Measurements from ENCODE around the gene ZDHHC11B.

ZDHHC11B gene

DNA sequence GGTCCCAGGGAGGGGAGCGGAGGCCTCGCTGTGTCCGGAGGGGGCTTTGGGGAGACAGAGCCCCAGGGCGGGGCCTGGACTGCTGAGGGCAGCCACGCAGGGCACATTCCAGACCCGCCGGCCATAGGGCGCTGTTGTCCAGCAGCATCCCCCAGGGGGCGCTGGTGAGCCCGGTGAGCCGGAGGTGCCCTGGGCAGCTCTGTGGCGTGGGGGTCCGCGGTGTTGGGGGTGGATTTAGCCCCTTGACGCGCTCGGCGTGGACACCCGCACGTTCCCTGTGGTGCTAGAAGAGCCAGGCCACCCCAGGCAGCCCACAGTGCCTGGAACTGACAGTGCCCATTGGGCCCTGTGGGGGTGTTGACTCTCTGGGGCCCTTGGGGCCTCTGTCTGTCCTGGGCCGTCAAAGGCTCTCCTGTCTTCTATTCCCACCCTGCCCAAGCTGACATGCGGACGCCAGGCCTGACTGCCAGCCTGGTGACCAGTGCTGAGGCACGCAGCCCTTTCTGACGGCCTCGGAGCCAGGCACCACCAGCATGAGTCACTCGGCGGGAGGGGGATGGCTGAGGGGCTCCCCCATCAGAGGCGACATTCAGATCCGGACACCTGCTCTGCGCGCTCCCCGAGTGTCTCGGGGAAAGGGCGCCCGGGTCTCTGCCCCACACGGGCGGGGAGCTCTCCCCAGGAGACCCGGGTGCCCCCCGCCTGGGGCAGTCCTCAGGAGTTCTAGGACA, 115.3 kb downstream of the ZDHHC11B start:
- Mint-ChIP-seq H3K4me3 (no peak overlapping the region), H3K4me1 (ENCODE audit: low read depth) (no peaks in the 10 kb centered on the region)

DNA sequence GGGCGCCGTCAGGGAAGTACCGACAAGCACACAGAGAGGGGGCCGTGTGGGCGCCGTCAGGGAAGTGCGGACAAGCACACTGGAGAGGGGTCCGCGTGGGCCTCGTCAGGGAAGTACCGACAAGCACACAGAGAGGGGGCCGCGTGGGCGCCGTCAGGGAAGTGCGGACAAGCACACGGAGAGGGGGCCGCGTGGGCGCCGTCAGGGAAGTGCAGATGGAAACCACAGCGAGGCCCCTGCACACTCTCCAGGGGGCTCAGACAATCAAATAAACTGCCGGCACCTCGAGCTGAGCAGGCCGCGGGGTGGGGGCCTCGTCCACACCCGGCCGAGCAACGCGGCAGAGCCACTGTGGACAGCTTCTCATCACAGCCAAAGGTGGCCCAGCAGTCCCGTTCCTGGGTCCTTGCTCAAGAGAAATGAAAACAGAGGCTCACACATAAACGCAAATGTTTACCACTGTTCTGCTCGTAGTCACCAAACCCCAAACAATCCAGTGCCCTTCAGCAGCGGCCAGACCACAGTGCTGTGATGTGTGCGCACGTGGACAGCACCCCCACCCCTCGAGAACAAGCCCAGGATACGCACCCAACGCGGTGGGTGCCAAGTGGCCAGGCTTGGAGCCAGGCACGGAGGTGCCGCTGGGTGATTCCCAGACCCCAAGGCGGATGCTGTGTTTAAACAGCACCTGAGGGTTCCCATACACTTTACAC, 116.1 kb downstream of the ZDHHC11B start:
- no peak overlapping the region for H3K27ac Mint-ChIP-seq
- H3K9me3 Mint-ChIP-seq: no peaks in the 10 kb centered on the region
- H3K4me3 Mint-ChIP-seq: no peak overlapping the region
- H3K4me1 Mint-ChIP-seq (ENCODE audit: low read depth): no peaks in the 10 kb centered on the region
- no peaks in the 10 kb centered on the region for H3K27me3 Mint-ChIP-seq (ENCODE audit: low read depth)
- peaks cover 5% of the 10 kb centered on the region for H3K36me3 Mint-ChIP-seq (ENCODE audit: low read depth)

More for the DNA sequence above, 115.3 kb downstream of the ZDHHC11B start:
- Mint-ChIP-seq H3K36me3 (ENCODE audit: low read depth) (peaks cover 5% of the 10 kb centered on the region), H3K27ac (no peak overlapping the region), H3K27me3 (ENCODE audit: low read depth) (no peaks in the 10 kb centered on the region), H3K9me3 (no peaks in the 10 kb centered on the region)

- H3K4me3 Mint-ChIP-seq: no peak overlapping the region
- H3K4me1 Mint-ChIP-seq (ENCODE audit: low read depth): no peaks in the 10 kb centered on the region
- H3K27me3 Mint-ChIP-seq (ENCODE audit: low read depth): no peaks in the 10 kb centered on the region
- H3K9me3 Mint-ChIP-seq: no peaks in the 10 kb centered on the region
- H3K27ac Mint-ChIP-seq: no peak overlapping the region
- peaks cover 5% of the 10 kb centered on the region for H3K36me3 Mint-ChIP-seq (ENCODE audit: low read depth)
Observed at GRCh38 chr5:666816-667498, 117.6 kb downstream of the ZDHHC11B start.

DNA sequence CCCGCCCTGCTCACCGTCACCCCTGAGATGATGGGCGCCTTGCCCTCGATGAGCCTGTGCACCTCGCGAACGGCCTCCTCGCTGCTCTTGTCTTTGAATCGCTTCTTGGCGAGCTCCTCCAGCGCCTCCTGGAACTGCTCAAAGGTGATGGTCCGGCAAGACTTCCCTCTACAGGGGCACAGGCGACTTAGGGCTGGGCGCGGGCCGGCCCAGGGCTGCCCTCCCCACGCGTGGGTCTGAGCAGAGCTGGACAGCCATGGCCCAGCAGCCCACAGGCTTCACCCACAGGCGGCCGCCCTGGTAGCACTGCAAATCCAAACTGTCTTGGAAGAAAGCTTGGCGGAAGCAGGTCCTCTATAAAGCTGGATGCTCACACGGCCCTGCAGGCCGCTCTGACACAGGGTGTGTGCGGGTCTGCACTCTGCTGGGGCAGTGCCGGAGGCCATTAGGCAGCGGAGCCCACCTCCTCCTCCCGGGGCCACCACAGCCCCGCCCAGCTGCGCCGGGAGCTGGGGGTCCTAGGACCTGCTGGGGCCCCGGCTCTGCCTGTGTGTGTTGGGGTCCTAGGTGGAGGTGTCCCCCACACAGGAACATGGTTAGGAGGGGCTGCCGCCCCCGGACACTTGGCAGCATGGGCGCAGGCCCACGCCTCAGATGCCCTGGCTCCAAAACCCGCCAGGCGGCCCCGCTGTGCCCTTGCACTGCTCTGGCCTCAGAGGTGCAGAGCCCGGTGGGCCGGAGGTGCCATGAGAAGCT, 118.4 kb downstream of the ZDHHC11B start:
- Mint-ChIP-seq H3K36me3 (ENCODE audit: low read depth) (peaks cover 5% of the 10 kb centered on the region), H3K4me3 (no peak overlapping the region), H3K27me3 (ENCODE audit: low read depth) (no peaks in the 10 kb centered on the region), H3K4me1 (ENCODE audit: low read depth) (no peaks in the 10 kb centered on the region), H3K27ac (no peak overlapping the region), H3K9me3 (no peaks in the 10 kb centered on the region)

GRCh38 chr5:665541-665955, 119.0 kb downstream of the ZDHHC11B start:
- Mint-ChIP-seq H3K27me3 (ENCODE audit: low read depth) (no peaks in the 10 kb centered on the region), H3K4me3 (no peak overlapping the region), H3K4me1 (ENCODE audit: low read depth) (no peaks in the 10 kb centered on the region), H3K36me3 (ENCODE audit: low read depth) (peaks cover 5% of the 10 kb centered on the region), H3K9me3 (no peaks in the 10 kb centered on the region), H3K27ac (no peak overlapping the region)

DNA sequence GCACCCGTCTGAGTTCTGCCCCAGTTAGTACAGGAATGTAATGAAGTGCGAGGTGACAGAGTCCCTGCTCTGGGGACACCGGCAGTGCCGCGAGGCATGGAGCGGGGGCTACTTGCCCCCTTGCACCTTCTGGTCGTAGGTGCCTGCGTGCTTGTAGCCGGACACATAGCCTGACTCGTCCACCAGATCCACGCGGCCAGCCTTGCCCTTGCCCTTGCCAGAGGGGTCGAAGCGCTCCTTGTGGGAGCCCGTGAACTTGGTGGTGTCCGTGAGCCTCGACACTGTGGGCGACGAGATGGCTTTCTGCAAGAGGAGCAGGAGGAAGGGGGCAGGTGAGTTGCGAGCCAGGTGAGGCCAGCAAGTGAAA, 119.6 kb downstream of the ZDHHC11B start:
- Mint-ChIP-seq H3K36me3 (ENCODE audit: low read depth) (peaks cover 10% of the 10 kb centered on the region), H3K4me1 (ENCODE audit: low read depth) (no peaks in the 10 kb centered on the region), H3K27ac (no peak overlapping the region), H3K27me3 (ENCODE audit: low read depth) (no peaks in the 10 kb centered on the region), H3K9me3 (no peaks in the 10 kb centered on the region), H3K4me3 (no peak overlapping the region)

- no peaks in the 10 kb centered on the region for H3K27me3 Mint-ChIP-seq (ENCODE audit: low read depth)
- H3K4me1 Mint-ChIP-seq (ENCODE audit: low read depth): no peaks in the 10 kb centered on the region
- H3K9me3 Mint-ChIP-seq: no peaks in the 10 kb centered on the region
- no peak overlapping the region for H3K4me3 Mint-ChIP-seq
- no peak overlapping the region for H3K27ac Mint-ChIP-seq
- peaks cover 13% of the 10 kb centered on the region for H3K36me3 Mint-ChIP-seq (ENCODE audit: low read depth)
Observed at GRCh38 chr5:664343-664993, 120.1 kb downstream of the ZDHHC11B start.

GRCh38 chr5:663436-664342, 120.8 kb downstream of the ZDHHC11B start:
- Mint-ChIP-seq H3K9me3 (no peaks in the 10 kb centered on the region), H3K27ac (no peak overlapping the region), H3K4me3 (no peak overlapping the region), H3K27me3 (ENCODE audit: low read depth) (no peaks in the 10 kb centered on the region), H3K36me3 (ENCODE audit: low read depth) (peaks cover 13% of the 10 kb centered on the region), H3K4me1 (ENCODE audit: low read depth) (peaks cover 2% of the 10 kb centered on the region)

DNA sequence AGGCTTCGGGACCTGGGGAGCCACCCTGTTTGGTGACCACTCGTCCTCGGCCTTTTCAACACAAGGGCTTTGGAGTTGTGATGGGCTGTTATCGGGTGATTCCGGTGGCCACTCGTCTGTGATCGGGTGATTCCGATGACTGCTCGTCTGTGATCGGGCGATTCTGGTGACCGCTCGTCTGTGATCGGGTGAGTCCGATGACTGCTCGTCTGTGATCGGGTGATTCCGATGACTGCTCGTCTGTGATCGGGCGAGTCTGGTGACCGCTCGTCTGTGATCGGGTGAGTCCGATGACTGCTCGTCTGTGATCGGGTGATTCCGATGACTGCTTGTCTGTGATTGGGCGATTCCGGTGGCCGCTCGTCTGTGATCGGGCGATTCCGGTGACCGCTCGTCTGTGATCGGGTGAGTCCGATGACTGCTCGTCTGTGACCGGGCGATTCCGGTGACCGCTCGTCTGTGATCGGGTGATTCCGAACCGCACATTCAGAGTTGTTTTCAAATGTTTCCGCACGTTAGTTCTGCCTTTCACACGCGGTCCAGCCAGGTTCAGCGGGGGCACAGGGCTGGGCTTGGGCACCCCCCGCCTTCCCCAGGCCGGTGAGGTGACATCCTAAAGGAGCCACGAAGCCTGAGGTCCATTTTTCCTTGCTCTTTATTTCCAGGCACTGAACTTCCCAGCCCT, 121.6 kb downstream of the ZDHHC11B start:
- Mint-ChIP-seq H3K36me3 (ENCODE audit: low read depth) (peaks cover 15% of the 10 kb centered on the region), H3K27me3 (ENCODE audit: low read depth) (no peaks in the 10 kb centered on the region), H3K4me1 (ENCODE audit: low read depth) (peaks cover 2% of the 10 kb centered on the region), H3K27ac (no peak overlapping the region), H3K9me3 (no peaks in the 10 kb centered on the region), H3K4me3 (no peak overlapping the region)

DNA sequence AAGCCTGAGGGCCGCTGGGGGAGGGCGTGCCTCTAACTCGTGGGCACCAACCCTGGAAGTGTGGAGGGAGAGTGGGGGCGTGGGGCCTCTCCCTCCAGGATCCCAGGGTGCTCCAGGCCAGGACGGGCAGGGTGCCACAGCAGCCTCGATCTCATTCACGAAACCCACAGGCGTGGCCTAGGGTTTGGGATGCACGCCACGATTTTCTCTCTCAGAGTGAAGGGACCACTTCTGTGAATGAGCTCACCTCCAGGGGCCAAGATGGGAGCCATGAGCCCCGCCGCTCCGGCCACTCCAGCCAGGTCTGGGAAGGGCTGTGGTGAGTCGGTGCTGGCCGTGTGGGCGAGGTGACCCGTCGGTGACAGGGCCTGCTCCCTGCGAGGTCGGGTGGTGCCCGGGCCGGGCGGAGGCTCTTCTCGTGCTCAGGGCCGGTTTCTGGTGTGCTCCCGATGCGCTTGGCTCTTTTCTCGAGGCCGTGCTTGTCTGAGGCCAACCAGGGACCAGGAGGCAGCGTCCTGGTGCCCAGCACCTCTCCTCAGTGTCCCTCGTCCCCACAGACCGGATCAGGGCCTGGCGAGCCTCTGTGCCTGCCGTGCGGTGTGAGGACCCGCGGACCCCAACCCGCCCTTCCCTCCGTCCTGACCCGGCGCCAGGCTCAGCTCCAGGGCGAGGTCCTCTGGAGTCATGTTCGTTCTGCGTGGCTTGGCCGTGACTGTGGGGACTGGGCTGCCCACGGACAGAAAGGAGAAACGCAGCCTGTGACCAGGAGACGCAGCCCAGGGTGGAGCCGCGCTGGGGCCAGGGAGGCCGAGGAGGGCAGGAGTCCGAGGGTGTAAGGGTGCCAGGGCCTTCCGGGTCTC, 122.4 kb downstream of the ZDHHC11B start:
- H3K4me3 Mint-ChIP-seq: no peak overlapping the region
- peaks cover 2% of the 10 kb centered on the region for H3K4me1 Mint-ChIP-seq (ENCODE audit: low read depth)
- H3K27ac Mint-ChIP-seq: no peak overlapping the region
- no peaks in the 10 kb centered on the region for H3K9me3 Mint-ChIP-seq
- no peaks in the 10 kb centered on the region for H3K27me3 Mint-ChIP-seq (ENCODE audit: low read depth)
- peaks cover 16% of the 10 kb centered on the region for H3K36me3 Mint-ChIP-seq (ENCODE audit: low read depth)

GRCh38 chr5:660491-661030, 124.0 kb downstream of the ZDHHC11B start:
- Mint-ChIP-seq H3K9me3 (no peaks in the 10 kb centered on the region), H3K27me3 (ENCODE audit: low read depth) (no peaks in the 10 kb centered on the region), H3K4me1 (ENCODE audit: low read depth) (peaks cover 2% of the 10 kb centered on the region), H3K4me3 (no peak overlapping the region), H3K27ac (no peak overlapping the region), H3K36me3 (ENCODE audit: low read depth) (peaks cover 20% of the 10 kb centered on the region)

All from T-helper 1 cell treated with Interleukin-12 subunit alpha and Interleukin-12 subunit beta and Interleukin-4 antibody, amounts not matched to agents 30 μg/mL and 1 μg/mL, for 36 hours (primary cell).